ENCODE results near the gene SEC61B. TPM values are rescaled to one million over a fixed set of nuclear protein-coding genes. Genes with fewer than 3 reads are reported as not detected.
A peak's percentile ranks its signal among the peaks of the same experiment; 100 is the strongest.
"Not testable (repeated sequence)": the region's sequence is repeated elsewhere in the genome, so short reads cannot be mapped to it uniquely, and the experiment has no call there.

The SEC61B gene
- total RNA-seq, 1 donor from 2014 or later = 75.8 TPM

DNA sequence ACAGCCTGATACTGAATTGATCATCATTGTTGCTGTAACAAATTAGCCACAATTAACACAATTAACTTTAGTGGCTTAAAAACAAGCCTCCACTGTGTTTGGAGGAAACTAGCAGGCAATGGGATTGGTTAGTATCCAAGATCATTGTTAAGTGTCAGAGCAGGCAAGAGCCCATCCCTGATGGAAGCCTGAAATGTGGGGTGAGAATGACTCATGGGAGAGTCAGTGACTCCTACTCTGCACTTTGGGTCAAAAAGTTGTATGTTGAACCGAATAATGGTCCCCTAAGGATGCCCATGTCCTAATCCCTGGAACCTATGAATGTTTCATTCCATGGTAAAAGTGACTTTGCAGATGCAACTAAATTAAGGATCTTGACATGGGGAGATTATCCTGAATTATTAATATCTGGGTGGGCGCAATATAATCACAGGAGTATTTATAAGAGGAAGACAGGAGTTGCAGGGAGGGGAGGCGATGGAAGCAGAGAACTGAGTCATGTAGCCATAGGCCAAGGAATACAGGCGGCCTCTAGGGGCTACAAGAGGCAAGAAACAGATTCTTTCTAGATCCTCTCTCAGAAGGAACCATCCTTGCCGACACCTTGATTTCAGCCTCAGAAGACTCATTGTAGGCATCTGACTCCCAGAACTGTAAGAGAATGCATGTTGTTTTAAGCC lies 29.2 kb upstream of the SEC61B start:
- ATAC-seq = no peak

DNA sequence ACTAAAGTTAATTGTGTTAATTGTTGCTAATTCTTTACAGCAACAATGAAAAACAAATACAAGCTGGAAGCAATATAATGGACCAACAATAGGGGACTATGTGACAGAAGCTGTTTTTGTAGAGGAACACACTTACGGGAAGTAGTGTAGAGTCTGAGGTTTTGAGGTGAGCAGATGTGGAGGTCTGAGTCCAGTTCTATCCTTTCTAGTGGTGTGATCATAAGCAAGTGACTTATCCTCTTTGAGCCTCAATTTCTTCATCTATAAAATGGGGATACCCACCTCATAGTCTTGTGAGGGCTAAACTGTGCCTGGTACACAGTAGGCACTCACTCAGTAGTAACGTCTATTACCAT lies 28.6 kb upstream of the SEC61B start:
- ATAC-seq = no peak

DNA sequence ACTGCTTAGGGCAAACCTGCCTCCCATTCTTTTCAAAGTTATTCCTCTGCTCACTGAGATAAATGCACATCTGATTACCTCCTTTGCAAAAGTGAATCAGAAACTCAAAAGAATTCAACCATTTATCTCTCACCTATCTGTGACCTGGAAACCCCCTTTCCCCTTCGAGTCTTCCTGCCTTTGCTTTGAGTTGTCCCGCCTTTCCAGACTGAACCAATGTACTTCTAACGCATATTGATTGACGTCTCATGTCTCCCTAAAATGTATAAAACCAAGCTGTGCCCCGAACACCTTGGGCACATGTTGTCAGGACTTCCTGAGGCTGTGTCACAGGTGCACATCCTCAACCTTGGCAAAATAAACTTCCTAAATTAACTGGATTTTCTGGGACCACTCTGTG lies 25.6 kb upstream of the SEC61B start:
- not testable (repeated sequence) for ATAC-seq

DNA sequence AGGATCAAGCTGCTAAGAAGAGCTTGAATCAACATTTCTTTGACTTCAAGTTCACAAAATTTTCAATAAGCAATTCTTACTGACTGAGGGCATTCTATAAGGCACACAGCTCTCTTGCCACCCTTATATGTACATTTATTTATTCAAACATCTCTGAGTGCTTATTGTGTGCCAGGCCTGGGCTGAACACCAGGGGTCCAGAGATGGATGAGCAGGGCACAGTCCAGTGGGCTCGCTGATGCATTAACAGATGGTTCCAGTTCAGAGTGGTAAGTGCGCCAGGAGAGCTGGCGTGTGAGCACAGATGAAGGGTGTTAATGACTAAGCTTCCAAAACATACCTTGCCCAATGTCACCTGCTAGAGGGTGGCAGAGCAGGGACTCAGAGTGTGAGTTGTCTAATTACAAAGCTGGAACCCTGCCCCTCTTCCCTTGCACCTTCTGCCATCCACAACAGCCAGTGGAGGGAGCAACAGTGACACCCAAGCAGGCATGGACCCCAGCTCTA lies 24.9 kb upstream of the SEC61B start:
- no peak for ATAC-seq

DNA sequence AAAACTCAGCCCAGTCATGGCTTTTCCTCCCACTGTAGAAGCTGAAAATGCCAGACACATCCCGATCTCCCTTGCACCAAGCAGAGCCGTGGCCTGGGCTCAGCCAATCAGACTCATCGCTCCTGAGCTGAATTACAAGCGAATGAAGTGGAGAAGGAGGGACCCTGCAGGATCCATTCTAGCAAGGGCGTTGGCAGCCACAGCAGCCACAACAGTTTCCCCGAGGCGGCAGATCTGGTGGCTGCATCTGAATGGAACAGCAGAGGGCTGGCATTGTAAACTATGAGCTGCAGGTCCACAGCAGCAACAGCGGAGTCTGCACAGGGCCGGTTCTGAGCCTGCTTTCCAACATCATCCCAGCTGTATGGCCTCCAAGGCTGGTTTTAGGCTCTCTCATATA lies 24.1 kb upstream of the SEC61B start:
- ATAC-seq = no peak

DNA sequence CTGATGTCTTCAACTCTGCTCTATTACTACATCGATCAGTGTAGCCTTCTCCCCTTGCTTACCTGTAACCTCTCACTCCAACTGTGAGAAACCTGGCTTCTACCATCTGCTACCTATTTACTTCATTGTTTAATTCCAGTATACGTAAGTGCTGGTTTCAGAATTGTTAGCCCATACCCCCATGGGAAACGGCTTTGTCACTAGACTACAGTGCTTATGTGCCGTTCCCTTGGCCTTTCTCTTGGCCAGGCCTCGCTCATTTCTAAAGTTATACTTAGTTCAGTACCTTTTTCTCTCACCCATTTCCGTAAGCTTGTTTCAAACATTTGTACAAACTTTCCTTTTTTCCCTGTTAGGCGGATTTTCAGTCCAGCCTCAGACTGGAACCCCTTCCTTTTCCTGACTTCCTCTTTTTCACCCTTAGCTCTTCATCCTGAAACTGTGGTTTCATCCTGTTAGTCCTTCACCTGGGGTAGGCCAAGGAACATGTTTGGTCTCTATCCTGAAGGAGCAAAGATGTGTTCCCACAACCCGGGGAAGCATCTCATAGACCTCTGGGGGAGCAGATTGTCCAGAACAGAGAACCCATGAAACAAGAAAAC lies 22.0 kb upstream of the SEC61B start:
- ATAC-seq = no peak

DNA sequence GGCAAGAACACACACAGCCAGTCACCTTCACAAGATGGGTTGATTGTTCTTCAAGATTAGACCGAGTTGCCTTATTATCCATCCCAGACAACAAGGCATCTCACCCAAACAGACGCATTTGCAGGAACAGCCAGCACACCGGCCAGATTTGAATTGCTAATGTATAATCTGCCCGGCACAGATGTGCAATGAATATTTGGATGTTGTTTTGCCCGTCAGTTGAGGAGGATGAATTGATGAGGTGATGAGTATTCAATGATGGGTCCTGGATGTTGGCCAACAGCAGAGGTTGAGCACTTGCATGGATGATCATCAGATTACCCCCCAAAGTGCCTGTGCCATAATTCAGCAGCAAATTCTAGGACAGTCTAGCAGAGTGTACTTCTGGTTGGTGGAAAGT lies 20.5 kb upstream of the SEC61B start:
- no peak for ATAC-seq

DNA sequence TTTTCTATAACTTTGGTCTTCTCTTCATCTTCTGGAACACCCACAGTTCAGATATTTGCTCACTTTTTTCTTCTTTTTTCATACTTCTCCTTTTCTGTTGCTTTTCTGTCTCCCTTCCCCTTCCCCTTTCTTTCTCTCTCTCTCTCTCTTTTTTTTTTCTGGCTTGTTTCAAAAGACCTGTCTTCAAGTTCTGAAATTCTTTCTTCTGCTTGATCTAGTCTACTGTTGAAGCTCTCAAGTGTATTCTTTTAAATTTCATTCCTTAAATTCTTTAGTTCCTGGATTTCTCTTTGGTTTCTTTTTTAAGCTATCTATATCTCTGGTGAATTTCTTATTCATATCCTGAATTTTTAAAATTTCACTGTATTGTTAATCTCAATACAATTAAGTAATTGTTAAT lies 11.5 kb upstream of the SEC61B start:
- no peak for ATAC-seq

DNA sequence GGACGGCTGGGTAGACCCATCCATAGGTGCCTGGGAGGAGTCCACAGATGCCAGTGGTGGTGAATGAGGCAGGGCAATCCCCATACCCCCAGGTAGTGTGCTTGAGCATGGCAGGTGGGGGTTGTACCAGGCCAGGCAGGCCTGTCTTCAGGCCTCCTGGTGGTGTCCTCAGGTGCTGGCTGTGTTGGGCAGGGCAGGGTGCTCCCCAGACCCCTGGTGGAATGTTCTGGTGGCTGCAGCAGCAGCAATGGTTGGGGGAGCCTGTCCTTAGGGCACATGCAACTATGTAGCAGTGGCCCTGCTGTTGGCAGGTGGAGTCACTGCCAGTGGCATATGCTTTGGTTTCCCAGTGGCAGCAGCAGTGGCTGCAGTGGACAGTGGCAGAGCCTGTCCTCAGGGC lies 10.3 kb upstream of the SEC61B start:
- no peak for ATAC-seq

DNA sequence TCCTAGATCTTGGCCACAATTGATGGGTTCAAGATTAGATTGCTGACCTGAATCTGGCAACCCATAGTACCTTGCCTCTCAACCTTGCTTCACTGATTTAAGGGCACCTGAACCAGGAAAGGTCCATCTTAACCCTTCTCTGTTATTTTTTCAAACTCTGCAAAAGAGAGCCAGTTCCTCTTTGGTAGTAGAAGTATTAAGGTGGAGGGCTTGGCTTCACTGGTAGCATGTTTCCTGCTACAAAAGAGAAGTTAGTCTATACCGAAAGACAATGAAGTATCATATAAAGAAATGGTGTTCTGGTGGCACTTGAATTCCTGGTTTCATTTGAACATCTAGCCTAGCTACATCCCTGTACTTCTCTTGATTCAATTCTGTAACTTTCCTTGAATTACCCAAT lies 8.9 kb upstream of the SEC61B start:
- no peak for ATAC-seq

DNA sequence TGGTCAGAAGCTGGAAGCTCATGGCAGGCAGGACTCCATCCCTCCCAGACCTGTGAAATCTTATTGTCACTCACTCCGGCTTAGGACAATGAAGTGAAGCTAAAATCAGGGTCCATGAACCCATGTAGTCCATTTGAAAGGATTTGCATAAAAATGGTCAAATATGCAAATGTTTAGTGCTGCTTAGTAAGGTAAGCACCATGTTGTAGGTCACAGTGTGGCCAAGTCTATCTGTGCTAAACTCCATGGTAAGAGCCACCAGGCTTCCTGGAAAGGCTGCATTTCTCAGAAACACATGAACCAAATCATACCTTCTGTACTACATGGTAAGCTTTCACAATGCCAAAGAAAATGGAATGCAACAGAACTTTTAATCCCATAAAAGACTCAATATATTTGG lies 6.0 kb upstream of the SEC61B start:
- ATAC-seq = no peak

DNA sequence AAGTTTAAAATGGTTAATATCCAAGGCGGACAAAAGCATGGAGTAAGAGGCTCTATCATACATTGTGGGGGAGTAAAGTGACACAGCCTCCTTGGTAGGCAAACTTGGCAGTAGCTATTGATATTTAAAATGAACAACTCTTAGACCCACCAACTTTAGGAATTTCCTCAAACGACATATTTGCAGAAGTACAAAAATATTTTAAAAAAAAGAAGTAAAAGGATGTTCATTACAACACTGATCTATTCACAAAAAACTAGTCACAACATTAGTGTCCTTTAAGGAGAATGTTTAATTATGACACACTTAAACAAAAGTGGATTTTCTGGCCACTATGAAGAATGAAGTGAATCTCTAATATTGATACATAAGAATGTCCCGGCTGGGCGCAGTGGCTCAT lies 2.1 kb upstream of the SEC61B start:
- no peak for ATAC-seq

DNA sequence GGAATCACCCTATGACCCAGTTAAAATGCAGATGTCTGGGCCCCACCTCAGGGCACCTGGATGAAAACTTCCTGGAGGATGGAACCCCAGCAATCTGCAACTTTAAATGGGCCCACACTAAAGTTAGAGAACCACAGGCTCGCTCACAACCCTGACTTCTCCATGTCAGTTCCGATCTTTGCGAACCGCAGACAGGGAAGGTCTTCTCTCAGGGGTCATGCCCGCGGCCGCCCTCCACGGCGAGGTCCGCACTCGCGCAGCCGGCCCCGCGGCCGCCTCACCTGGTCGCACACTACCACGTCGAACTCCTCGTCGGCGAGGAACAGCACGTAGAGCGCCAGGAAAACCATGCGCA lies 839 bp upstream of the SEC61B start:
- peak; percentile 5 for ATAC-seq

DNA sequence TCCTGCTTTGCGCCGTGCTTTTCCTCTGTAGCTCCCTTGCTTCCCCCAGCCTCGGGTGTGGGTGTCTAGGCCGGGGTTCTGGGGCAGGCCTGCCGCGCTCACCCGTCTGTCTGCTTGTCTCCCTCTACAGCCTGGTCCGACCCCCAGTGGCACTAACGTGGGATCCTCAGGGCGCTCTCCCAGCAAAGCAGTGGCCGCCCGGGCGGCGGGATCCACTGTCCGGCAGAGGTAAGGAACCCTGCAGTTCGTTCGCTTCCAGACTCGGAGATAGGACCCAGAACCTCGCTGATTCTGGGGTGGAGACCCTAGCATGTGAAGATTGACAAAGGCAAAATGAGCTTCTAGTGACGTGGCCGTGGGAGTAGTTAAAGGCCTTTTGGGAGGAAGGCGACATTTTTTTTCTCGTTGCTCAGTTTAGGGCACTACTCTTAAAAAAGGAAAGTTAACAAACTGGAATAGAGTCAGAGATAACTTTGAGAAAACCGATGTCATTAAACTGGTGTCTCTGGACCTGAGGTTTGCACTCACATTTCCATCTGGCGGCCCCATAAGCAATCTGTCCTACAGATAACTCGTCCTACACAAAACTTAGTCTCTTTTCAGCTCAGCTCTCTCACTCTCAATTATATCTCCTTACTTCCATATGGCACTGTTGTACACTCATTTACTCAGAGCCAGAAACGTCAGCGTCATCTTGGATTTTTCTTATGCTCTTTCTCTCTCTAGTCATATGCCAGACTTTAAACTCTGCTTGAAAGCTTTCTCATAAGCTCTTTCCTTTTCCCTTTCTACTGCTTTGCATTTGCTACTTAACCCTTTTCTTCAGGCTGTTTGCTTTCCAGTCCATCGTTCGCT lies 561 bp downstream of the SEC61B start:
- ATAC-seq = no peak

DNA sequence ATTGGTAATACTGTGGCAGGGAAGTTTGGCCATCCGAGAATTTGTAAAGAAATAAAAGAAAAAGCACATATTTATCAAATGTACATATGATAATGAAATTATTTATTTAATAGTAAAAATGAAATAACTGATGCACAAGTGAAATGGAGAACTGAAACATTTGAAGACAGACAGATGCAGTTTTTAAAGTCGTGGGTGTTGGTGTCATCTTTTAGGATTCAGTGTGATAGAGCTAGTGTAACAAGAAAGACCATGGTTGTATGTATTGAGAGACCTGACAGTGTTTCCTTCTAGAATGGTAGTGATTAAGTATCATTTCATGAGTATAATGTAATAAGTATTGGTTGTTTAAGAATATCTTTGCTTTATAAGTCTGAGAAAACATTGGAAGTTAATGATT lies 2.4 kb downstream of the SEC61B start:
- no peak for ATAC-seq

DNA sequence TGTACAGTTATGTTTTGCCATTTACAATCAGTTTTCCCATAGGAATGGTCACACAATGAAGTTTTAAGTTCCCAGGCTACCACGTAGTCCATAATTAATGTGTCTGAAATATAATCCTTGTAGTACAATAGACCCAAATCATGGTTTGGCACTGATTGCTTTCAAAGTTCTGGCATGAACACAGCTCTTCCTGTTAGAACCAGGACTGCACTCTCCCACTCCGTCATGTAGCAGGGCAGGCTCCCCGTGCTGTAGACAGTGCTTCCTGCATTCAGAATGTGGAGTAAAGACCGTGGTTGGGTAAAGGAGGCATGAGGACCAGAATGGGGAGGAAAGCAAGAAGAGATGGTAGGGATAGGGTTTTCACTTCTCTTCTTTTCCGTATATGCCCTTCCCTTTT lies 4.0 kb downstream of the SEC61B start:
- ATAC-seq = no peak

DNA sequence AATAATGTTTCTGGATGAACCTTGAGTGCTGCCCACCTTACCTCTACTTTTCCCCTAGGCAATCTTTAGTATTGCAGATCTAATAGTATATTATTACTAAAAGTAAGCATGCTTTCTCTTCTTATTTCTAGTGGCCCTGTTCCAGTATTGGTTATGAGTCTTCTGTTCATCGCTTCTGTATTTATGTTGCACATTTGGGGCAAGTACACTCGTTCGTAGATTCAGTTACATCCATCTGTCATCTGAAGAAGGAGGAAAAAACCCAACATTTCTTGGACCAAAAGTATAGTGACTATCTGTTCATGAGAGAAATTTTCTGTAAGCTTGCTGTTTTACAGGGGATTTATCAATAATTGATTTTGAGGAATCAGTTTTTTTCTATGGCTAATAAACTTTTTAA lies 8.1 kb downstream of the SEC61B start:
- ATAC-seq = no peak

DNA sequence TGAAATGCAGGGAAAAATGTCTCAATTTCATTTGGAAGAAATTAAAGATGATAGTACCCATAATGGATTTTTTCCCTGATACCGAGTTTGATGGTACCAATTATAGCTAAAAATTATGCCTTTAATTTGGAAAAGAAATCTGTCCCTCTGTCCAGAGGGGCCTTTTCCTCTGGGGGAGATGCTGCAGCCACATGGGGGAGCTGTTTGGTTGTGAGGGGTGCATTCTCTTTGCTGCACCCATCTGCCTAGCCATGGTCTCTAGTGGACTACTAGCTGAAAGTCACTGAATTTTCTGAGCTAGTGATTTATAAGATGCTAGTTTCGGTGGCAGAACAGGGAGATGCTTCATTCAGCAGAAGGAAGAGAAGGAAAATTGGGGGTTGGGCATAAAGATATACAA lies 9.6 kb downstream of the SEC61B start:
- no peak for ATAC-seq

DNA sequence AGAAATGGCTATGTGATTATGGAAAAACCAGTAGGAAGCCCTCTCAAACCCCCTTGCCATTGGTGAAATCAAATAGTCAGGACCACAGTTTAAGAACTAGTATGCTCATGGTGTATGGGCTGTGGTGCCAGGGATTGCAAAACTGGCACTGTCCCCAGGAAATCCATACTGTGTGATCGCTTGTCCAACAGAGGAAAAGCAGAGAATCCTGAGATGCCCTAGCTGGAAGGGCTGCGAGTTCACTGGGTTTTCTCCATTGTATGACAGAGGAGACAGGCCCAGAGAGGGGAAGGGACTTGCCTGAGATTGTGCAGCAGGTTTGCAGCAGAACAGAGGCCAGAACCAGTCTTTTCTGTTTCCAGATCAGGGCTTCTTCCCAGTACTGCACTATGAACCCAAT lies 12.5 kb downstream of the SEC61B start:
- no peak for ATAC-seq

DNA sequence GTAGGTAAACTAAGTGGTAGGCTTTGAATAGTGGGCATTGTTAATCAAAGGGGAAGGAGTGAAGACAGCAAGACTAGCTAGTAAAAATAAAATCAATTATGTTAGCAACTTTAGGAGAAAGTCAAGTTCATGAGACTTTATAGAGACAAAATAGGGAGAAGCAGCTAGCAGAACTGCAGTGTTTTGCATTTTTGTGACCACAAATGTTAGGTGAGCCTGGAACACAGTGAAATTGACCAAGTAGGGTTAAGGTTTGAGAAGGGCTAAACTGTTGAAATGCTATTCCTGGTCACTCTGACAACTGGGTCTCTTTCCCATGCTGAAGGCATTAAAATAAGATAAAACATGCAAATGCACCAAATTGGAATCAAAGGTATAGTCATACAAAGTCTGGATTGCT lies 13.0 kb downstream of the SEC61B start:
- ATAC-seq = no peak

DNA sequence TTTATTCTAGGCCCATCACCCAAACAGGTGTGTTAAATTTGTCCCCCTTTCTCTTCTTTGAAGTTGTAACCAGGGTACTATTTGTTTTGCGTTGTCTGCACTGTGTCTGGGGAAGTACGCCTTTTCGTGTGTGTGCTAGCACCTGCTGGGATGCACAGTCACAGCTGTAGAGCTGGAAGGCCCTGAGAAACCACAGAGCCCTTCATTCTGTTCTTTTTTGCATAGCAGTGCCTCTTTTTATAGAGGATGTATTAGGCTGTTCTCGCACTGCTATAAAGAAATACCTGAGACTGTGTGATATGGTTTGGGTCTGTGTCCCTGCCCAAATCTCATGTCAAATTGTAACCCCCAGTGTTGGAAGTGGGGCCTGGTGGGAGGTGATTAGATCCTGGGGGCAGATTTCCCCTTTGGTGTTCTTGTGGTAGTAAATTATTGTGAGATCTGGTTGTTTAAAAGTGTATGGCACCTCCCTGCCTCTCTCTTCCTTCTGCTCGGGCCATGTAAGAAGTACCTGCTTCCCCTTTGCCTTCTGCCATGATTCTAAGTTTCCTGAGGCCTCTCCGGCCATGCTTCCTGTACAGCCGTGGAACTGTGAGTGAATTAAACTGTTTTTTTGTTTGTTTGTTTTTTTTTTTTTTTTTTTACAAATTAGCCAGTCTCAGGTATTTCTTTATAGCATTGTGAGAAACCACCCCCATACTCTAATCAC lies 14.0 kb downstream of the SEC61B start:
- ATAC-seq = peak; percentile 44

DNA sequence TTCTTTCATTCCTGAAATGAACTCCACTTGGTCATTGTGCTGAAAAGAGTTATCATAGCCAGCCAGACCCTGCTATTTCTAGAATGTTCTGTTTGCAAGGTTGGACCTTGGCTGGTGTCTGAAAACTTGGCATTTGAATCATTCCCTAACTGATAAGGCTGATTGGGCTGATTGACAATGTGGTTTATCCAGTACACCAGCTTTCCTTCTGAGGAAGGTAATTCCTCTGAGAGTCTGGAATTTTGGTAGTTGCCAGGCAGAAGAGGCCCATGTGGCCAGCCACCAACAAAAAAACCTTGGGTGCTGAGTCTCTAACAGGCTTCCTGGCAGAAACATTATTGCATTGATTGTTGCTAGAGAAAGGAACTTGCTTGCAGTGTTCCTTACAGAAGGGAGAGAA lies 15.3 kb downstream of the SEC61B start:
- no peak for ATAC-seq

DNA sequence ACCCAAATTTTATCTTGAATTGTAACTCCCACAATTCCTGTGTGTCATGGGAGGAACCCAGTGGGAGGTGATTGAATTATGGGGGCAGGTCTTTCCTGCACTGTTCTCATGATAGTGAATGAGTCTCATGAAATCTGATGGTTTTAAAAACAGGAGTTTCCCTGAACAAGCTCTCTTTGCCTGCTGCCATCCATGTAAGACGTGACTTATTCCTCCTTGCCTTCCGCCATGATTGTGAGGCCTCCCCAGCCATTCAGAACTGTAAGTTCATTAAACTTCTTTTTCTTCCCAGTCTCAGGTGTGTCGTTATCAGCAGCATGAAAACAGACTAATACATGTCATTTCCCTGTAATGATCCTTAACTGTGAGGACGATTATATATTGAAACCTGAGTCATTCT lies 15.8 kb downstream of the SEC61B start:
- ATAC-seq = not testable (repeated sequence)

All from esophagus mucosa (tissue), 1 donor.